GF-D8 (cell line): ENCODE results near the gene LRIG1.

ENCODE experiments used
- DNase-seq: peaks from one replicate; lab custom pipeline; 2025; lab: John Stamatoyannopoulos, UW

Gene LRIG1

GRCh38 chr3:66383998-66384745 lies 116.7 kb downstream of the LRIG1 start:
- no peak for DNase-seq

GRCh38 chr3:66383023-66383422 lies 117.8 kb downstream of the LRIG1 start:
- no peak for DNase-seq

- no peak for DNase-seq
Measured at GRCh38 chr3:66382142-66382541, 118.7 kb downstream of the LRIG1 start.

GRCh38 chr3:66381626-66382025 lies 119.2 kb downstream of the LRIG1 start:
- no peak for DNase-seq

- DNase-seq, result no peak
Measured at GRCh38 chr3:66380200-66380932, 120.5 kb downstream of the LRIG1 start.

- no peak for DNase-seq
Measured at GRCh38 chr3:66379565-66379964, 121.3 kb downstream of the LRIG1 start.

- no peak for DNase-seq
Measured at GRCh38 chr3:66378256-66378655, 122.6 kb downstream of the LRIG1 start.

- no peak for DNase-seq
Measured at GRCh38 chr3:66377800-66378199, 123.0 kb downstream of the LRIG1 start.

GRCh38 chr3:66376568-66376967 lies 124.3 kb downstream of the LRIG1 start:
- no peak for DNase-seq

- DNase-seq, result no peak
Measured at GRCh38 chr3:66372681-66373350, 128.0 kb downstream of the LRIG1 start.

- DNase-seq, result no peak
Measured at GRCh38 chr3:66371432-66371831, 129.4 kb downstream of the LRIG1 start.

- no peak for DNase-seq
Measured at GRCh38 chr3:66370179-66370578, 130.6 kb downstream of the LRIG1 start.

- DNase-seq, result no peak
Measured at GRCh38 chr3:66367979-66368378, 132.8 kb downstream of the LRIG1 start.

- DNase-seq, result no peak
Measured at GRCh38 chr3:66366747-66367146, 134.1 kb downstream of the LRIG1 start.

- no peak for DNase-seq
Measured at GRCh38 chr3:66365080-66365479, 135.7 kb downstream of the LRIG1 start.

- DNase-seq, result no peak
Measured at GRCh38 chr3:66363148-66363547, 137.7 kb downstream of the LRIG1 start.

GRCh38 chr3:66362541-66362941 lies 138.3 kb downstream of the LRIG1 start:
- no peak for DNase-seq

GRCh38 chr3:66361356-66361755 lies 139.5 kb downstream of the LRIG1 start:
- no peak for DNase-seq

GRCh38 chr3:66355997-66356396 lies 144.8 kb downstream of the LRIG1 start:
- DNase-seq, result no peak

GRCh38 chr3:66355394-66355793 lies 145.4 kb downstream of the LRIG1 start:
- no peak for DNase-seq

- no peak for DNase-seq
Measured at GRCh38 chr3:66354001-66354400, 146.8 kb downstream of the LRIG1 start.

GRCh38 chr3:66353530-66353929 lies 147.3 kb downstream of the LRIG1 start:
- no peak for DNase-seq

GRCh38 chr3:66353039-66353438 lies 147.8 kb downstream of the LRIG1 start:
- no peak for DNase-seq
